ENCODE results near the gene SLC2A1.

SLC2A1 gene

GRCh38 chr1:42877380-42877779 lies 81.3 kb downstream of the SLC2A1 start:
- no peak for DNase-seq (ENCODE audit: extremely low read depth, low read depth)
- no peak for TF ChIP-seq CTCF (IDR thresholded peaks at IDR 0.05; ENCODE audit: low read depth, low read length)

GRCh38 chr1:42876009-42876408 lies 82.7 kb downstream of the SLC2A1 start:
- DNase-seq (ENCODE audit: extremely low read depth, low read depth): no peak

More at GRCh38 chr1:42876009-42876408, 82.7 kb downstream of the SLC2A1 start:
- TF ChIP-seq CTCF (IDR thresholded peaks at IDR 0.05; ENCODE audit: low read depth, low read length): no peak
